ENCODE measurements around the gene MKNK2. TPM values are rescaled to one million over a fixed set of nuclear protein-coding genes. Genes with fewer than 3 reads are reported as not detected.

MKNK2 gene
- total and polyA plus RNA-seq, 2 experiments from 2014 or later, result 28.9 to 78.6 TPM

- no peak overlapping the region for H3K27ac ChIP-seq
Observed at GRCh38 chr19:2051773-2052704, 995 bp upstream of the MKNK2 start.

GRCh38 chr19:2050349-2050990 lies 574 bp downstream of the MKNK2 start:
- peaks cover 8% of the 10 kb centered on the region; the same call in 1 of the 2 replicates for H4K20me1 ChIP-seq (ENCODE audit: insufficient read depth)
- H3K4me2 ChIP-seq (ENCODE audit: unreplicated experiment), result peak overlapping the region; percentile 97
- no peak for TF ChIP-seq EZH2 (IDR thresholded peaks at IDR 0.05; ENCODE audit: insufficient read depth, poor library complexity, severe bottlenecking)
- no peak for TF ChIP-seq EZH2phosphoT487 (IDR thresholded peaks at IDR 0.05; ENCODE audit: insufficient read depth, low read depth)
- H3K79me2 ChIP-seq (ENCODE audit: insufficient read depth), result peaks cover 50% of the 10 kb centered on the region
- peak overlapping the region; percentile 85 for H3K9ac ChIP-seq
- H3K4me3 ChIP-seq, result peak overlapping the region; percentile 97
- H3K9me3 ChIP-seq (ENCODE audit: low read depth), result no peaks in the 10 kb centered on the region
- no peaks in the 10 kb centered on the region for H3K27me3 ChIP-seq (replicated peaks; ENCODE audit: insufficient read depth)
- no peak overlapping the region for H2AFZ ChIP-seq
- H3K4me1 ChIP-seq (ENCODE audit: insufficient read depth), result peaks cover 19% of the 10 kb centered on the region; the same call in 1 of the 2 replicates
- peak; percentile 54 for DNase-seq
- H3K27ac ChIP-seq, result peak overlapping the region; percentile 44
- in situ Hi-C loops (cut with MboI), result no loop called here
- no peaks in the 10 kb centered on the region for H3K9me2 ChIP-seq (ENCODE audit: insufficient read depth)
- 2 to 4% methylated on average over 27 to 42 of the region's 49 CpGs for WGBS, 2 experiments (ENCODE audit: low coverage in 1 of 2, low lambda C conversion rate in 2 of 2, missing lambda C conversion rate in 2 of 2)
- H3F3A ChIP-seq (ENCODE audit: insufficient read depth), result 0 out of 2 replicates have a peak, but pooled peaks cover 2% of the 10 kb centered on the region
- peaks cover 9% of the 10 kb centered on the region; the same call in 1 of the 2 replicates for H3K36me3 ChIP-seq (ENCODE audit: low read depth)

More at GRCh38 chr19:2051773-2052704, 995 bp upstream of the MKNK2 start:
- 63 to 64% methylated on average over 18 of the region's 18 CpGs for WGBS, 2 experiments (ENCODE audit: low coverage in 1 of 2, low lambda C conversion rate in 2 of 2, missing lambda C conversion rate in 2 of 2)
- peaks cover 37% of the 10 kb centered on the region for H3K79me2 ChIP-seq (ENCODE audit: insufficient read depth)
- peaks cover 8% of the 10 kb centered on the region; the same call in 1 of the 2 replicates for H4K20me1 ChIP-seq (ENCODE audit: insufficient read depth)
- no peaks in the 10 kb centered on the region for H3K36me3 ChIP-seq (ENCODE audit: low read depth)
- no peaks in the 10 kb centered on the region for H3K27me3 ChIP-seq (replicated peaks; ENCODE audit: insufficient read depth)
- DNase-seq, result no peak
- H3K9me2 ChIP-seq (ENCODE audit: insufficient read depth), result no peaks in the 10 kb centered on the region
- H3K4me1 ChIP-seq (ENCODE audit: insufficient read depth), result peaks cover 27% of the 10 kb centered on the region; the same call in 1 of the 2 replicates
- H3K9me3 ChIP-seq (ENCODE audit: low read depth), result no peaks in the 10 kb centered on the region
- peak overlapping the region; percentile 75 for H3K4me2 ChIP-seq (ENCODE audit: unreplicated experiment)
- peak overlapping the region; percentile 84 for H2AFZ ChIP-seq
- peak overlapping the region; percentile 62 for H3K9ac ChIP-seq
- in situ Hi-C loops (cut with MboI), result no loop called here
- H3K4me3 ChIP-seq, result peak overlapping the region; percentile 97; the same call in 1 of the 2 replicates
- TF ChIP-seq EZH2phosphoT487 (IDR thresholded peaks at IDR 0.05; ENCODE audit: insufficient read depth, low read depth) (no peak), EZH2 (IDR thresholded peaks at IDR 0.05; ENCODE audit: insufficient read depth, poor library complexity, severe bottlenecking) (no peak)
- 0 out of 2 replicates have a peak, but pooled peaks cover 4% of the 10 kb centered on the region for H3F3A ChIP-seq (ENCODE audit: insufficient read depth)

- in situ Hi-C loops (cut with MboI), result no loop called here
- Histone ChIP-seq H3K27me3 (replicated peaks; ENCODE audit: insufficient read depth) (no peaks in the 10 kb centered on the region), H3K27ac (peak overlapping the region; percentile 44), H3F3A (ENCODE audit: insufficient read depth) (no peaks in the 10 kb centered on the region), H3K4me3 (peak overlapping the region; percentile 97), H3K79me2 (ENCODE audit: insufficient read depth) (peaks cover 57% of the 10 kb centered on the region), H3K9me2 (ENCODE audit: insufficient read depth) (no peaks in the 10 kb centered on the region), H3K9ac (peak overlapping the region; percentile 85), H3K36me3 (ENCODE audit: low read depth) (peaks cover 9% of the 10 kb centered on the region; the same call in 1 of the 2 replicates), H3K9me3 (ENCODE audit: low read depth) (no peaks in the 10 kb centered on the region), H2AFZ (no peak overlapping the region), H3K4me2 (ENCODE audit: unreplicated experiment) (peak overlapping the region; percentile 97), H4K20me1 (ENCODE audit: insufficient read depth) (peaks cover 8% of the 10 kb centered on the region), H3K4me1 (ENCODE audit: insufficient read depth) (peaks cover 18% of the 10 kb centered on the region; the same call in 1 of the 2 replicates)
- peak; percentile 77 for DNase-seq
- 3 to 5% methylated on average over 14 to 16 of the region's 16 CpGs for WGBS, 2 experiments (ENCODE audit: low coverage in 1 of 2, low lambda C conversion rate in 2 of 2, missing lambda C conversion rate in 2 of 2)
- TF ChIP-seq EZH2 (IDR thresholded peaks at IDR 0.05; ENCODE audit: insufficient read depth, poor library complexity, severe bottlenecking), result no peak
Observed at GRCh38 chr19:2049741-2050348, 1.2 kb downstream of the MKNK2 start.
